GM19035 (cell line): ENCODE data around the gene RAB3GAP2.
A peak's percentile ranks its signal among the peaks of the same experiment; 100 is the strongest.
"Not testable (repeated sequence)": the region's sequence is repeated elsewhere in the genome, so short reads cannot be mapped to it uniquely, and the experiment has no call there.

ENCODE experiments used
- ATAC-seq: cut with Tn5 transposase; IDR thresholded peaks from one replicate; pipeline ENCODE4 v1.9.1; 2021; ENCODE audit not compliant: unreplicated experiment

Gene RAB3GAP2

GRCh38 chr1:220283625-220284024 lies 11.4 kb upstream of the RAB3GAP2 start:
- no peak for ATAC-seq

DNA sequence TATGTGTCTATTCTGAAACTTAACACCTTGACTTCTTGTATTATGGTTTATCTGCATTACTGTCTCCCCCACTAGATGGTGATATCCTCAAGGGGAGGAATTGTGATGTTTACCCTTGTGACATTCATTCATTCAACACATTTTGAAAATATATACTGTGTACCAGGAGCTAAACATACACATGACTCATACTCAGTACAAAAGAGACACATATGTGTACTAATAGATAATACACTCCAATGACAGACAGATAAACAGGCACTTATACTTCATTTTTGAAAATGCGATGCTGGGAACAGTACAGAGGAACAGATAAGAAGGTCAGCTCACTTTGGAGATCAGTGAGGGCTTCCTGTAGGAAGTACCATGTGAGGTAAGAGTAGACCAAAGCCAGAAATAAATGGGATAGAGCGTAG lies 8.9 kb upstream of the RAB3GAP2 start:
- peak; percentile 68 for ATAC-seq

DNA sequence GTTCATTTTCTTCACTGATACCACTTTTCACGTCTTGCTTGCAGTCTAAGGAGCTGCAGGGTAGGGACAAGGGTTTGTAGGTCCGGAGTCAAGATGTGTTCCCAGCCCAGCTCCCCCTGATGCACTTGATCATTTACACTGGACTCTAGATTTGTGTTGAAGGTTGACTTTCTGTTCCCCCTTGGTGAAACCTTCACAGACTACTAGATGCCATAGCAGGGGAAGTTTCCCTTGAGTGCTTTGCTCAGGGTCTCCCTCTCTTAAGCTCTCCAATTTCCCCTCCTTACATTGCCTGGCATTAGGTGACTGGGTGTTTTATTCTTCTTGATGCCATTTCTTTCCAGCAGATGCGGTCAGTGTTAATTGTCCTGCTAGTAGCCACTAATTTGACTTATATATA lies 8.0 kb upstream of the RAB3GAP2 start:
- ATAC-seq, result no peak

DNA sequence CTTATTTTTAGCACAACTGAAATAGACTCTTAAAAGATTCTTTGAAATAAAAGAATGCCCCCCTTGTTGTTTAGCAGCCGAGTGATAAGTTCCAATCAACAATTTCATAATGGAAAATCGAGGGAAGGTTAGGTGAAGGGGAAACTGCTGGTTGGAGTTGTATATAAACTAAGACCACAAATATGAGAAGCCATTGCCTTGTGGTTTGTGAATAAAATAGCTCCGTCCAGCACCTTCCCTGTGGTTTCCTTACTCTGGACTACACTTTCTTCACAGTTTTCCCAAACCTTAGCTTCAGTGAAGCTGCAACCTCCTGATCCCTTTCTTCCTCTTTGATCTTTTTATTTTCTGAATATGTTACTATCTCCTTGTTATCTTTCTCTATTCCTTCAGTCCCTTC lies 6.7 kb upstream of the RAB3GAP2 start:
- no peak for ATAC-seq

DNA sequence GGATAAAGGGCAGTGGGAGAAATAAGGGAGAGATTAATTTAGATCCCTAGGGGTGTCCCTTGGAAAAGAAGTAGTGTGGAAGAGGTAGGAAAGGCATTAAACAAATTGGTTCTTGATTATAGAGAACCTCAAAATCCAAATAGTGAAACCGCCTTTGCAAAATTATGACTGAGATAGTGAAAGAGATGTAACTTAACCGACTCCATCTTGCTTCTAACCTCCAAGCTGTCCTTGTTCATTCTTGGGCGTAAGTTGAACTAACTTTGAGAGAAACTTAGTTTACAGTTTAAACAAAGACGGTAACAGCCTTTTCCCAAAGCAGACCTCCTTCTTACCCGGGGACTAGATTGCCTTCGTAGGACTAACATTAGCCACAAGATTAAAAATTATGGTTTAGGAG lies 3.2 kb upstream of the RAB3GAP2 start:
- ATAC-seq, result no peak

DNA sequence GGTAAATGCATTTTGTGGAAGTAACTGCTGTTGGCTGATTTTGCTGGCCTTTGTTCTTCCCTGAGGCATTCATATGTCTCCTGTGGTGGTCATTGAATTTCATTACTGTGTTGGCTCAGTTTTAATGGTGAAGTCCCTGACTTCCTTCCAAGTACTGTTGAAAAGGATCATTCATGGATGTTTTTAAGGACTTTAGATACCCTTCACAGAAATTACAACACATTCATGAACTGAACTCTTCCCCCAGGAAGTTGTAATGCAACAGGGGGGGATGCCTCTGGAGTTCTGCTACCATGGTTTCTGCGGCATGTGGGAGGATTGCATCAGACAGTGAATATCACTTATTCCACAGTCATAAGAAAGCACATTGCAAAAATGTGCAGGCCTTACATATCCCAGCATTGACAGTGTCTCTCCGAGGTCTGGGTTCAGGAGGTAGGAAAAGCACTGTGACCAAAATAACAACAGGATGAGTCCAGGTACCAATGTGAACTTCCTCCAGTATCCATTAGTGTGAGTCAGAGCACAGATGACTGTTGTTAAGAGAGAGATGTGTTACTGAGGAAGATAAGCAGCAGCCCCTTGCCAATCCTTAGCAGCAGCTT lies 2.1 kb upstream of the RAB3GAP2 start:
- no peak for ATAC-seq

DNA sequence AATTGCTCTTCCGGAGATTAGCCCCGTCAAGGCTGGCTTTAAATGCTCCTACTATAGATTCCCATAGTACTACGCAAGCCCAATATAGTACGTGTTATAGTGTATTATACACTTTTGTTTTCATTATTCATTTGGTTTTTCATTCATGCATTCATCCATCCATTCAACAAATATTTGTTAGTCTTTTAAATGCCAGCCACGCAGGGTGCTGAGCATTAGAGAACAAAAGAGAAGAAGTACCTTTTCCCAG lies 513 bp upstream of the RAB3GAP2 start:
- ATAC-seq, result no peak

DNA sequence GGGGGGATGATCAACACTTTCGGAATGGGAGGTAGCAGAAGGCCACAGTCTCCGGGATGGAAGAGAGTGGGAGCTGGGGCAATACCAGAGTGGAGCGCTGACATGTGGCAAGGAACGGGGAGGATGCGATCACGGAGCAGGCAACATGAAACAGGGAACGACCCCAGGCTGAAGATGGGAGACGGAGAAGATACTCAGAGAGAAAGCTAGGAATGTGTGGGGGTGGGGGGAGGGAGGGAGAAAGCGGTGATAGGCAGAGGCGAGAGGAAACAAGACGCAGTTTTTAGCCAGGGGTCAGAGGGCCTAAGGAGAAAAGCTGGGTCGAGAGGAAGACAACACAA lies 577 bp downstream of the RAB3GAP2 start:
- ATAC-seq, result peak; percentile 0

GRCh38 chr1:220269036-220269435 lies 3.2 kb downstream of the RAB3GAP2 start:
- no peak for ATAC-seq

DNA sequence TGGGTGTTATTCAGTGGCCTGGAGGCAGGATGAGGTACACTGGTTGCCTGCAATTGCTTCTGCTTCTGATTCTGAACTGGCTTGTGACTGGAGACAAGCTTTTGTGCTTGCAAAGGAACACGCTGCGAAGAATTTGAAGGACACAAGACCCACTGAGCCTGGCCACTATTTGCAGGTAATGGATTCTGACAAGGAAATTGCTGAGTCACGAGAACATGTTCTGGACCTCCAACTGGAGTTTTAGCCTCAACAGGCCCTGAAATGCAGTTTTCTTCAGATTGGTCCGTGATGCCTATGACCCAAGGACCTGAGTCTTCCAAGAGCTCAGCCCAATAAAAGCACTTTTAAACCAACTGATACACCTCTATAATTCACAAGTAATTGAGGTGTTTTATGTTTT lies 4.6 kb downstream of the RAB3GAP2 start:
- ATAC-seq, result no peak

DNA sequence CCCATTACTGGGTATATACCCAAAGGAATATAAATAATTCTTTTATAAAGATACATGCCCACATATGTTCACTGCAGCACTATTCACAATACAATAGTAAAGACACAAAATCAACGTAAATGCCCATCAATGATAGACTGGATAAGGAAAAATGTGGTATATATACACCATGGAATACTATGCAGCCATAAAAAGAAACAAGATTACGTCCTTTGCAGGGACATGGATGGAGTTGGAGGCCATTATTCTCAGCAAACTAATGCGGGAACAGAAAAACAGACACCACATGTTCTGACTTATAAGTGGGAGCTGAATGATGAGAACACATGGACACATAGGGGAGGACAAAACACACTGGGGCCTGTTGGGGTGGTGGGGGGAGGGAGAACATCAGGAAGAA lies 12.0 kb downstream of the RAB3GAP2 start:
- ATAC-seq, result not testable (repeated sequence)

DNA sequence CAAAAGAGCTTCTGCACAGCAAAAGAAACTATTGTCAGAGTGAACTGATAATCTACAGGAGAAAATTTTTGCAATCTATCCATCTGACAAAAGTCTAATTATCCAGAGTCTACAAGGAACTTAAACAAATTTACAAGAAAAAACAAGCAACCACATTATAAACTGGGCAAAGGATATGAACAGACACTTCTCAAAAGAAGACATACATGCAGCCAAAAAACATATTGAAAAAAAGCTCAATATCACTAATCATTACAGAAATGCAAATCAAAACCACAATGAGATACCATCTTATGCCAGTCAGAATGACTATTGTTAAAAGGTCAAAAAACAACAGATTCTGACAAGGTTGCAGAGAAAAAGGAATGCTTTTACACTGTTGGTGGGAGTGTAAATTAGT lies 12.5 kb downstream of the RAB3GAP2 start:
- not testable (repeated sequence) for ATAC-seq

- ATAC-seq, result not testable (repeated sequence)
These were observed 16.1 kb downstream of the RAB3GAP2 start for GRCh38 chr1:220256194-220256593.

DNA sequence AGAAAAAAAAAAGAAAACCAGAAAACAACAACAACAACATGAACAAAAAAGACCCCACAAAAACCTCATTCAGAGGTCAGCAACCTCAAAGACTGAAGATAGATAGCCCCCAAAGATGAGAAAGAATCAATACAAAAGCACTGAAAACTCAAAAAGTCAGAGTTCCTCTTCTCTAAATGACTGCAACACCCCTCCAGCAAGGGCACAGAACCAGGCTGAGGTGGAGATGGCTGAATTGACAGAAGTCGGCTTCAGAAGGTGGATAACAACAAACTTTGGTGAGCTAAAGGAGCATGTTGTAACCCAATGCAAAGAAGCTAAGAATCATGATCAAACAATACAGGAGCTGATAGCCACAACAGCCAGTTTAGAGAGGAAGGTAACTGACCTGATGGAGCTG lies 17.0 kb downstream of the RAB3GAP2 start:
- ATAC-seq, result no peak

DNA sequence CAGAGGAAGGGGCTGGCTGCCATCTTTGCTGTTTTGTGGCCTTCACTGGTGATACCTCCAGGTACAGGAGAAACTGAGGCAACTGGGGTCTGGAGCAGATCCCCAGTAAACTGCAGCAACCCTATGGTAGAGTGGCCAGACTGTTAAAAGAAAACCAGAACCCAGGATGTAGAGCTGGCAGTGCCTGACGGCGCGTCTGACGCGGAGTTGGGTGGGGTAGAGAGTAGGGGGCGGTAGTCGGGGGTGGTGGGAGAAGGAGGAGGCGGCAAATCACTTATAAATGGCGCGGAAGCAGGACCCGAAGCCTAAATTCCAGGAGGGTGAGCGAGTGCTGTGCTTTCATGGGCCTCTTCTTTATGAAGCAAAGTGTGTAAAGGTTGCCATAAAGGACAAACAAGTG lies 19.0 kb downstream of the RAB3GAP2 start:
- ATAC-seq, result not testable (repeated sequence)

DNA sequence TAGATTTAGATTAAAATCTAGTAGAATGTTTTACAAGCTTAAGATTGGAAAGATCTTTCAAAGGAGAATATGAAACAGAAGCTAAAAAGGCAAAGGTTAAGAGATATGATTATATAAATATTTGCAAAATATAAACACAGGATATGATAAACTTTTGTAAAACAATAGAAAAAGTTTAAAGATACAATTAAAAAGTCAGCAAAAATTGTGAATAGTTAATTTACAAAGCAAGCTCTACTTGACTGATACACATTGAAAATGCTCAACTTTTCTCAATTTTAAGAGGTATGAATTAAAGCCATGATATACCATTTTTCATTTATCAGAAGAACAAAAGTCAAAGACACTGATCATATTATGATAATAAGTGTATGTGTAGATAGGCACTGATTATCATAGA lies 21.0 kb downstream of the RAB3GAP2 start:
- no peak for ATAC-seq

- ATAC-seq, result no peak
These were observed 21.6 kb downstream of the RAB3GAP2 start for GRCh38 chr1:220250681-220251080.

DNA sequence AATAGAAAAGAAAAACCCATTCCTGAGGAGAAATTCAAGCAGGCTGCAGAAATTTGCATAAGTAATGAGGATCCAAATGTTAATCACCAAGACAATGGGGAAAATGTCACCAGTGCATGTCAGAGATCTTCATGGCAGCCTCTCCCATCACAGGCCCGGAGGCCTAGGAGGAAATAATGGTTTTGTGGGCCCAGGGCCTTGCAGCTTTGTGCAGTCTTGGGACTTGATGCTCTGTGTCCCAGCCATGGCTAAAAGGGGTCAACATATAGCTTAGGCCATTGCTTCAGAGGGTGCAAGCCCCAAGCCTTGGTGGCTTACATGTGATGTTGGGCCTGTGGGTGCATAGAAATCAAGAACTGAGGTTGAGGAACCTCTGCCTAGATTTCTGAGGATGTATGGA lies 22.7 kb downstream of the RAB3GAP2 start:
- no peak for ATAC-seq

DNA sequence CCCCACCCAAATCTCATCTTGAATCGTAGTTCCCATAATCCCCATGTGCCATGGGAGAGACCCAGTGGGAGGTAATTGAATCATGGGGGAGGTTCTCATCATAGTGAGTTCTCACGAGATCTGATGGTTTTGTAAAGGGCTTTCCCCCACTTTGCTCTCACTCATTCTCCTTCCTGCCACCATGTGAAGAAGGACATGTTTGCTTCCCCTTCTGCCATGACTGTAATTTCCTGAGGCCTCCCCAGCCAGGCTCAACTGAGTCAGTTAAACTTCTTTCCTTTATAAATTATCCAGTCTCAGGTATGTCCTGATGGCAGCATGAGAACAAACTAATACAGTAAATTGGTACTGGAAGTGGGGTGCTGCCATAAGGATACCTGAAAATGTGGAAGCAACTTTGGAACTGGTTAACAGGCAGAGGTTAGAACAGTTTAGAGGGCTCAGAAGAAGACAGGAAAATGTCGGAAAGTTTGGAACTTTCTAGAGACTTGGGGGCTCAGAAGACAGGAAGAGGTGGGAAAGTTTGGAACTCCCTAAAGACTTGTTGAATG lies 23.5 kb downstream of the RAB3GAP2 start:
- ATAC-seq, result not testable (repeated sequence)

- ATAC-seq, result not testable (repeated sequence)
These were observed 26.4 kb downstream of the RAB3GAP2 start for GRCh38 chr1:220245900-220246299.

DNA sequence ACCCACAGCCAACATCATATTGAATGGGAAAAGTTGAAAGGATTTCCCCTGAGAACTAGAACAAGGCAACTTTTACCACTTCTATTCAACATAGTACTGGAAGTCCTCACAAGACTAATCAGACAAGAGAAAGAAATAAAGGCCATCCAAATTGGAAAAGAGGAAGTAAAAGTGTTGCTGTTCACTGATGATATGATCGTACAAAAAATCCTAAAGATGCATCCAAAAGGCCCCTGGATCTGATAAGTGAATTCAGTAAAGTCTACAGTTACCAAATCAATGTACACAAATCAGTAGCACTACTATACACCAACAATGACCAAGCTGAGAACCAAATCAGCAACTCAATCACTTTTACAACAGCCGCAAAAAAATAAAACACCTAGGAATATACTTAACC lies 28.3 kb downstream of the RAB3GAP2 start:
- no peak for ATAC-seq

DNA sequence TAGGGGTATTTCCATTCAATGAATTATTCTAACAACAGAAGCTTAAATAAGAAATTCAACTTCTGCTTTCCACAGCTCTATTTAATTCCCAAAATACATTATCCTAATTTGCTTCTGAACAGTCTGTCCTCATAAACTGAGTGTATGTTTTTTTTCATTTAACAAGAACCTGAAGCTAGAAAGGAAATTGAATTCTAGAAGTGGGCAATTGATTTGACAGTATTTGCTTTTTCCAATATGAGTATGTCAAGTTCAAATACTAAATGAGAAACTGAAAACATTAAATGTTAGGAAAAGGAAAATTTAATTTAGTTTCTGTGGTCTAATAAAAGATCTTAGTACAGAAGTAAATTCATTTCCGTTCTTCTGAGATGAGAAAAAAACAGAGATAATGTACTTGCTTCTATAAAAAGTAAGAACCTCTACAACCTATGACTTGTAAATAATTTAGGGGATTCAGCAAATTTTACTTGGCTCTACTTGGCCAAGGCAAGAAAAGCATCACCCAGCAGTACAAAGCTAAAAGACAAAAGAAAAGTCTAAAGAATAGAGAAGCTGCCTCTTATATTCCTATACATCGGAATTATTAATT lies 31.1 kb downstream of the RAB3GAP2 start:
- no peak for ATAC-seq

- ATAC-seq, result no peak
These were observed 32.3 kb downstream of the RAB3GAP2 start for GRCh38 chr1:220239966-220240365.
